Measurements from ENCODE around the gene CIDEA. TPM values are rescaled to one million over a fixed set of nuclear protein-coding genes. Genes with fewer than 3 reads are reported as not detected.

CIDEA gene
- total RNA-seq, 1 donor from 2014 or later = not detected

DNA sequence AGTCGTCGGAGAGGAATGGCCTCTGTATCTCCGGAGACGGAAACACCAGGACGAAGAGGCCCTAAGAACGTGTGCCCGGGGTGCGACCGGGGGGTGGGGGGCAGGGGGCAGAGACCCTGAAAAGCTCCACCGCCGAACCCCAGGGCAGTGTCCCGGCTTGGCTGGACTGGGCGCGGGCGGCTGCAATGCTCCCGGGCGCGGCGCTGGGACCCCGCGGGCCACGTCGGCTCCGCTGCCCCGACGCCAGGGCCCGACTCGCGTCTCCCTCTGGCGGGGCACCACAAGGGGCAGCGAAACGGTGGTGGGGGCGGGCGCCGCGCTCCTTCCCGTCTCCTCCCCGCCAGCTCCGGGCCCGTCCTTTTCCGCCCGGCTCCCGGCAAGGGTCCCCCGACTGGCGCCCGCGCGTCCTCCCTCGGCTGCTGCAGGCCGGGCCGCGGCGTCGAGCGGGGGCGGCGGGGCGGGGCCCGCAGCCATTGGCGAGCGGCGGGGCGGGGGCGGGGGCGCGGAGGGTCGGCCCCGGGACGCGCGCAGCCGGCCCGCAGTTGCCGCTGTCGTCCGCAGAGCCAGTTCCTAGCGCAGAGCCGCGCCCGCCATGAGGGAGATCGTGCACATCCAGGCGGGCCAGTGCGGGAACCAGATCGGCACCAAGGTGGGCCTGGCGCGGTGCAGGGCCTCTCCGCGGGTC, 53.7 kb downstream of the CIDEA start, which contains the start of gene TUBB6:
Gene TUBB6 (plus strand): TSS at position 541 of the 685 bp plus-strand sequence. CDS start 52 bp downstream, at position 593.
- peaks cover 24% of the 10 kb centered on the region for H3K36me3 Mint-ChIP-seq (ENCODE audit: unreplicated experiment)

DNA sequence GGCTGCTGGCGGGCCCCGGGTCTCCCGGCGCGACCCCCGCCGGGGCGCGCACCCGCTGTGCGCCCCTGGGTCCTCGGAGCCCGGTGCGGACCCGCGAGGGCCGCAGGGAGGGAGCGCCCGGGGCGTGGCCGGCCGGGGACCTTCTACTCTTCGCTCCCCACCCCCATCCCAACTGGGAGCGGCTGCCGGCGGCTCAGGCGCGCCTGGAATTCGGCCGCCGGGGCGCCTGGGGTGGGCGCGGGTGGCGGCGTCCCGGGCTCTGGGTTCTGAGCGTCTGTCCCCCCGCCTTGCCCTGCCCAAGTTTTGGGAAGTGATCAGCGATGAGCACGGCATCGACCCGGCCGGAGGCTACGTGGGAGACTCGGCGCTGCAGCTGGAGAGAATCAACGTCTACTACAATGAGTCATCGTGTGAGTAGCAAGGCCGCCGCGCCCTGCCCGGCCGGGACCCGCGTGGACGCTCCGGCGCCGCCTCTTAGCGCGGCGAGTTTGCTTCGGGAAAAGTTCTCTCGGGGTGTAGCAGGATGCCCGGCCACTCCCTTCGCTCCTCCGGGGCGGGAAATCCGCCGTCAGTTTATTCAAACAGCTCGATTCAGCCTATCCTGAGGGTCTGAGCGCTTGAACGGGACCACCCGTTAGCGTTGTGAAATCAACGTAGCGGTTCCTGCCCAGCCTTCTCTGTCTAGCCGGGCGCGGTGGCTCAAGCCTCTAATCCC, 54.4 kb downstream of the CIDEA start:
- H3K4me3 Mint-ChIP-seq (ENCODE audit: unreplicated experiment) = peak overlapping the region; percentile 82
- peaks cover 43% of the 10 kb centered on the region for H3K4me1 Mint-ChIP-seq (ENCODE audit: unreplicated experiment)
- DNase-seq (ENCODE audit: extremely low spot score, unreplicated experiment) = peak; percentile 94
- peak overlapping the region; percentile 91 for H3K27ac Mint-ChIP-seq (ENCODE audit: unreplicated experiment)
- peaks cover 5% of the 10 kb centered on the region for H3K9me3 Mint-ChIP-seq (ENCODE audit: unreplicated experiment)
- no peaks in the 10 kb centered on the region for H3K27me3 Mint-ChIP-seq (ENCODE audit: unreplicated experiment)
- TF ChIP-seq, protein P1, sequence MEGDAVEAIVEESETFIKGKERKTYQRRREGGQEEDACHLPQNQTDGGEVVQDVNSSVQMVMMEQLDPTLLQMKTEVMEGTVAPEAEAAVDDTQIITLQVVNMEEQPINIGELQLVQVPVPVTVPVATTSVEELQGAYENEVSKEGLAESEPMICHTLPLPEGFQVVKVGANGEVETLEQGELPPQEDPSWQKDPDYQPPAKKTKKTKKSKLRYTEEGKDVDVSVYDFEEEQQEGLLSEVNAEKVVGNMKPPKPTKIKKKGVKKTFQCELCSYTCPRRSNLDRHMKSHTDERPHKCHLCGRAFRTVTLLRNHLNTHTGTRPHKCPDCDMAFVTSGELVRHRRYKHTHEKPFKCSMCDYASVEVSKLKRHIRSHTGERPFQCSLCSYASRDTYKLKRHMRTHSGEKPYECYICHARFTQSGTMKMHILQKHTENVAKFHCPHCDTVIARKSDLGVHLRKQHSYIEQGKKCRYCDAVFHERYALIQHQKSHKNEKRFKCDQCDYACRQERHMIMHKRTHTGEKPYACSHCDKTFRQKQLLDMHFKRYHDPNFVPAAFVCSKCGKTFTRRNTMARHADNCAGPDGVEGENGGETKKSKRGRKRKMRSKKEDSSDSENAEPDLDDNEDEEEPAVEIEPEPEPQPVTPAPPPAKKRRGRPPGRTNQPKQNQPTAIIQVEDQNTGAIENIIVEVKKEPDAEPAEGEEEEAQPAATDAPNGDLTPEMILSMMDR (IDR thresholded peaks at IDR 0.05) = no peak
- H3K36me3 Mint-ChIP-seq (ENCODE audit: unreplicated experiment) = peaks cover 29% of the 10 kb centered on the region

More for the DNA sequence above, 53.7 kb downstream of the CIDEA start, which contains the start of gene TUBB6:
- H3K9me3 Mint-ChIP-seq (ENCODE audit: unreplicated experiment) = peaks cover 5% of the 10 kb centered on the region
- H3K27me3 Mint-ChIP-seq (ENCODE audit: unreplicated experiment) = no peaks in the 10 kb centered on the region
- TF ChIP-seq, protein P1 (IDR thresholded peaks at IDR 0.05) = peak; percentile 24
- H3K4me1 Mint-ChIP-seq (ENCODE audit: unreplicated experiment) = peaks cover 37% of the 10 kb centered on the region
- peak within 1 kb of the TSS; percentile 91 for H3K4me3 Mint-ChIP-seq (ENCODE audit: unreplicated experiment)
- peak; percentile 93 for DNase-seq (ENCODE audit: extremely low spot score, unreplicated experiment)
- peak within 1 kb of the TSS; percentile 98 for H3K27ac Mint-ChIP-seq (ENCODE audit: unreplicated experiment)

DNA sequence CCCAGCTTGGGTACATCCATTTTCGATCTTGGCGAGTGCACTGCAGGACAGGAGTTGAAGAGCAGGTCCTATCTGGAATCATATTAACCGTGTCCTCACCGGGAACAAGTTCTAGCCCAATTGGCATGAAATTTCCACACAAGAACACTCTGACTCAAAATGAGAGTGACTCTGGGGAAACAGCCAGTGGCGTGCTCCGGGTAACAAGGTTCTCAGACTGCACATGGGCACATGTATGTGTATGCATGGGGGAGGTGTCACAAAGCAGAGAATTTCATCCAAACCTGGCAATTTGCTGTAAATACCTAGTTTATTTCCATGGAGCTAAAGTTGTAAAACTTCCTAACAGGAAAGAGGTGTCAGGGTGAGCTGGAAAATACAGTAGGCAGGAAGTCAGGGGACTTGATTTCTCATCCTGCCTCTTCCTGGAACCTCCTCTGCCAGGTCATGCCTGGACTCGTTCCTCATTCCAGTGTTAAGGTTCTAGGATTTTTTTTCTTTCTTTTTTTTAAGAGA, 55.6 kb downstream of the CIDEA start:
- peaks cover 33% of the 10 kb centered on the region for H3K36me3 Mint-ChIP-seq (ENCODE audit: unreplicated experiment)
- no peaks in the 10 kb centered on the region for H3K27me3 Mint-ChIP-seq (ENCODE audit: unreplicated experiment)
- DNase-seq (ENCODE audit: extremely low spot score, unreplicated experiment) = no peak

DNA sequence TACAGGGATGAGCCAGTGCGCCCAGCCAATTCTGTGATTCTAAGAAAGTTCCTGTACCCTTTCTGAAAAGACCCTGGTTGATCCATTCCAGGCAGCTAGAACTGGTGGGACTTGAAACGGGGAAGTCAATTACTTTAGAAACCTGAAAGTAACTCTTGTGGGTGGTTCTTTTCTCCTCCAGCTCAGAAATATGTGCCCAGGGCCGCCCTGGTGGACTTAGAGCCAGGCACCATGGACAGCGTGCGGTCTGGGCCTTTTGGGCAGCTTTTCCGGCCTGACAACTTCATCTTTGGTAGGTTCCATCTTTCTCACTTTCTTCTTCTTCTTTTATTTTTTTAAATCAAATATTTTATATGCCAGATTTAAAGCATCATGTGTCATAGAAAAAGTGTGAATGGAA, 56.6 kb downstream of the CIDEA start:
- peaks cover 53% of the 10 kb centered on the region for H3K4me1 Mint-ChIP-seq (ENCODE audit: unreplicated experiment)
- peaks cover 5% of the 10 kb centered on the region for H3K9me3 Mint-ChIP-seq (ENCODE audit: unreplicated experiment)
- TF ChIP-seq, protein P1 (IDR thresholded peaks at IDR 0.05) = no peak
- peaks cover 39% of the 10 kb centered on the region for H3K36me3 Mint-ChIP-seq (ENCODE audit: unreplicated experiment)
- no peak for DNase-seq (ENCODE audit: extremely low spot score, unreplicated experiment)
- peak overlapping the region; percentile 38 for H3K27ac Mint-ChIP-seq (ENCODE audit: unreplicated experiment)
- H3K27me3 Mint-ChIP-seq (ENCODE audit: unreplicated experiment) = no peaks in the 10 kb centered on the region
- H3K4me3 Mint-ChIP-seq (ENCODE audit: unreplicated experiment) = peak overlapping the region; percentile 26

More for the DNA sequence above, 55.6 kb downstream of the CIDEA start:
- Mint-ChIP-seq H3K4me3 (ENCODE audit: unreplicated experiment) (peak overlapping the region; percentile 82), H3K9me3 (ENCODE audit: unreplicated experiment) (peaks cover 5% of the 10 kb centered on the region), H3K4me1 (ENCODE audit: unreplicated experiment) (peaks cover 49% of the 10 kb centered on the region), H3K27ac (ENCODE audit: unreplicated experiment) (peak overlapping the region; percentile 91)
- TF ChIP-seq, protein P1 (IDR thresholded peaks at IDR 0.05) = no peak

DNA sequence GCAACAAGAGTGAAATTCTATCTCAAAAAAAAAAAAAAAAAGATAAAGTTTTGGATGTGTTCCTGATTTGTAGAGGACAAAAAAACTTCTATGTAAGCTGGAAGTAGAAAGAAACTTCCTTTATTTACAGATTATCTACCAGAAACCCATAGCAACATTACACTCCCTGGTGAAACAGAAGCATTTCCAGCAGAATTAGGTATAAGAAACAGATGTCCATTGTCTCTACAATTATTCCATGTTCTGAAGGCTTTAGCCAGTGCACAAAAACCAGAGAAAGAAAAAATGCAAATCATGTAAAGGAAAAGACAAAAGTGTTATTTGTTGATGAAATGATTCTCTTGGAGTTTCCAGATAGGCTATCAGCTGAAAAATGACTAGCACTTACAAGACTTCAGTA, 58.8 kb downstream of the CIDEA start:
- H3K9me3 Mint-ChIP-seq (ENCODE audit: unreplicated experiment) = peaks cover 5% of the 10 kb centered on the region
- no peak overlapping the region for H3K4me3 Mint-ChIP-seq (ENCODE audit: unreplicated experiment)
- peak overlapping the region; percentile 64 for H3K27ac Mint-ChIP-seq (ENCODE audit: unreplicated experiment)
- no peak for DNase-seq (ENCODE audit: extremely low spot score, unreplicated experiment)
- H3K27me3 Mint-ChIP-seq (ENCODE audit: unreplicated experiment) = no peaks in the 10 kb centered on the region
- H3K4me1 Mint-ChIP-seq (ENCODE audit: unreplicated experiment) = peaks cover 56% of the 10 kb centered on the region
- peaks cover 46% of the 10 kb centered on the region for H3K36me3 Mint-ChIP-seq (ENCODE audit: unreplicated experiment)
- TF ChIP-seq, protein P1 (IDR thresholded peaks at IDR 0.05) = no peak

Measured in osteocyte (in vitro differentiated cells).